IMR-90 (cell line): Measurements from ENCODE around the gene CAPN10. TPM values are rescaled to one million over a fixed set of nuclear protein-coding genes. Genes with fewer than 3 reads are reported as not detected.

Experiments used
- ATAC-seq: fragments of 200-7000 bp; cut with Tn5 transposase; 2 replicates; pipeline ENCODE4 v1.9.1; 2020; ENCODE audit warnings: low read depth, mild to moderate bottlenecking, moderate library complexity
- BruUV-seq: library from RNA; stranded (reverse); fragments of 400-500 nt; replicated peaks from 2 replicates; lab custom pipeline; 2021; lab: Mats Ljungman, UMichigan
- CTCF ChIA-PET: fragments of 300-600 bp; formaldehyde crosslinking; extraction: SDS; loops from one replicate; lab custom pipeline; 2021; ENCODE audit warnings: antibody characterized with exemption; lab: Yijun Ruan, JAX
- POLR2A ChIA-PET: fragments of 300-600 bp; sonication (Branson Sonifier 250); formaldehyde crosslinking; loops from one replicate; lab custom pipeline; 2022; ENCODE audit warnings: antibody characterized with exemption; ENCODE audit not compliant: unreplicated experiment; lab: Charles Lee
- DNase-seq: peaks from one replicate; pipeline ENCODE4 v3.0.0; 2013
- H2AFZ ChIP-seq: replicated peaks from 2 replicates; pipeline ENCODE3; 2013; ENCODE audit warnings: low read length, mild to moderate bottlenecking; ENCODE audit not compliant: poor library complexity
- H2AK5ac ChIP-seq: 2 replicates; pipeline ENCODE4 v1.6.1; 2013; ENCODE audit warnings: low read depth, low read length, inconsistent platforms
- H2AK9ac ChIP-seq: replicated peaks from 2 replicates; pipeline ENCODE3; 2013; ENCODE audit warnings: mild to moderate bottlenecking, low read depth, low read length, moderate library complexity; ENCODE audit not compliant: poor library complexity
- H2BK120ac ChIP-seq: 2 replicates; pipeline ENCODE4 v1.6.1; 2013; ENCODE audit warnings: low read depth, low read length, inconsistent platforms
- H2BK15ac ChIP-seq: 3 replicates; pipeline ENCODE4 v1.6.1; 2013; ENCODE audit warnings: low read depth, low read length, inconsistent platforms
- H2BK20ac ChIP-seq: 2 replicates; pipeline ENCODE4 v1.6.1; 2013; ENCODE audit warnings: low read depth, mild to moderate bottlenecking, inconsistent platforms, low read length, moderate library complexity
- H2BK5ac ChIP-seq: 2 replicates; pipeline ENCODE4 v1.6.1; 2013; ENCODE audit warnings: mild to moderate bottlenecking, low read depth, low read length, inconsistent platforms; ENCODE audit not compliant: poor library complexity, severe bottlenecking
- H3K14ac ChIP-seq: replicated peaks from 2 replicates; pipeline ENCODE4 v1.6.1; 2013; ENCODE audit warnings: low read depth, low read length, inconsistent platforms
- H3K18ac ChIP-seq: 2 replicates; pipeline ENCODE4 v1.6.1; 2013; ENCODE audit warnings: low read depth, low read length, control low read depth
- H3K23ac ChIP-seq: 2 replicates; pipeline ENCODE4 v1.6.1; 2013; ENCODE audit warnings: low read depth, low read length, inconsistent platforms
- H3K27ac ChIP-seq: 2 replicates; pipeline ENCODE4 v1.5.1; 2013; ENCODE audit warnings: mild to moderate bottlenecking, control low read depth, low read length; ENCODE audit not compliant: insufficient read depth
- H3K27me3 ChIP-seq: 2 replicates; pipeline ENCODE4 v1.6.1; 2013; ENCODE audit warnings: low read length; ENCODE audit not compliant: control insufficient read depth, insufficient read depth
- H3K36me3 ChIP-seq: 2 replicates; pipeline ENCODE4 v1.6.1; 2013; ENCODE audit warnings: low read length, mixed read lengths; ENCODE audit not compliant: control insufficient read depth, insufficient read depth
- H3K4ac ChIP-seq: 2 replicates; pipeline ENCODE4 v1.6.1; 2013; ENCODE audit warnings: low read depth, low read length, inconsistent platforms
- H3K4me1 ChIP-seq: 2 replicates; pipeline ENCODE4 v1.6.1; 2013; ENCODE audit warnings: low read length, mixed read lengths; ENCODE audit not compliant: control insufficient read depth, insufficient read depth
- H3K4me2 ChIP-seq: 2 replicates; pipeline ENCODE4 v1.6.1; 2013; ENCODE audit warnings: low read depth, mild to moderate bottlenecking, control low read depth, low read length, moderate library complexity
- H3K4me3 ChIP-seq: 2 replicates; pipeline ENCODE4 v1.5.1; 2013; ENCODE audit warnings: low read depth, mild to moderate bottlenecking, control low read depth, low read length, moderate library complexity; ENCODE audit not compliant: insufficient read depth
- H3K56ac ChIP-seq: 2 replicates; pipeline ENCODE4 v1.6.1; 2013; ENCODE audit warnings: low read length, inconsistent platforms; ENCODE audit not compliant: insufficient read depth; ENCODE audit errors: extremely low read depth
- H3K79me1 ChIP-seq, 2 experiments: 2 replicates each; pipeline ENCODE4 v1.6.1; 2013; ENCODE audit warnings: low read length in 2 of 2, inconsistent platforms in 1 of 2, low read depth in 1 of 2
- H3K9ac ChIP-seq: 2 replicates; pipeline ENCODE4 v1.6.1; 2013; ENCODE audit warnings: low read depth, low read length, control low read depth
- H3K9me1 ChIP-seq: 2 replicates; pipeline ENCODE4 v1.6.1; 2013; ENCODE audit warnings: low read length, inconsistent platforms; ENCODE audit not compliant: insufficient read depth
- H3K9me3 ChIP-seq: 2 replicates; pipeline ENCODE4 v1.6.1; 2013; ENCODE audit warnings: low read length; ENCODE audit not compliant: control insufficient read depth, insufficient read depth
- H4K20me1 ChIP-seq: 2 replicates; pipeline ENCODE4 v1.6.1; 2013; ENCODE audit warnings: low read length, inconsistent platforms; ENCODE audit not compliant: insufficient read depth
- H4K5ac ChIP-seq: 2 replicates; pipeline ENCODE4 v1.6.1; 2013; ENCODE audit warnings: mild to moderate bottlenecking, low read depth, low read length, control low read depth
- H4K8ac ChIP-seq, 2 experiments: 2 replicates each; pipeline ENCODE4 v1.6.1; 2013; ENCODE audit warnings: low read depth in 2 of 2, low read length in 2 of 2, control low read depth in 1 of 2, inconsistent platforms in 1 of 2
- H4K91ac ChIP-seq: 2 replicates; pipeline ENCODE4 v1.6.1; 2013; ENCODE audit warnings: low read depth, low read length, inconsistent platforms; ENCODE audit not compliant: insufficient read depth
- BHLHE40 ChIP-seq: fragments of 150-350 bp; IDR thresholded peaks from 2 replicates; pipeline ENCODE4 v1.6.1; 2016; ENCODE audit warnings: mild to moderate bottlenecking, low read depth, low read length
- CEBPB ChIP-seq: IDR thresholded peaks from 2 replicates; pipeline ENCODE4 v1.6.1; 2012; ENCODE audit warnings: low read depth, low read length, improper control_type of control experiment
- CHD1 ChIP-seq: IDR thresholded peaks from 2 replicates; pipeline ENCODE4 v1.6.1; 2012; ENCODE audit warnings: low read depth, low read length, improper control_type of control experiment
- FOS ChIP-seq: fragments of 150-350 bp; IDR thresholded peaks from 2 replicates; pipeline ENCODE4 v1.6.1; 2016; ENCODE audit warnings: low read depth, low read length
- MAFK ChIP-seq: IDR thresholded peaks from 2 replicates; pipeline ENCODE4 v1.6.1; 2012; ENCODE audit warnings: low read depth, low read length, improper control_type of control experiment
- MAZ ChIP-seq: IDR thresholded peaks from 2 replicates; pipeline ENCODE4 v1.6.1; 2012; ENCODE audit warnings: low read depth, mild to moderate bottlenecking, low read length, improper control_type of control experiment, moderate library complexity, borderline replicate concordance
- MXI1 ChIP-seq: IDR thresholded peaks from 2 replicates; pipeline ENCODE4 v1.6.1; 2012; ENCODE audit warnings: low read depth, mild to moderate bottlenecking, low read length, moderate library complexity, borderline replicate concordance
- POLR2A ChIP-seq: IDR thresholded peaks from 2 replicates; pipeline ENCODE4 v1.6.1; 2012; ENCODE audit warnings: mild to moderate bottlenecking, low read depth, low read length
- RAD21 ChIP-seq: IDR thresholded peaks from 2 replicates; pipeline ENCODE4 v1.6.1; 2012; ENCODE audit warnings: low read length, improper control_type of control experiment
- RCOR1 ChIP-seq: IDR thresholded peaks from 2 replicates; pipeline ENCODE4 v1.6.1; 2012; ENCODE audit warnings: mild to moderate bottlenecking, low read length, improper control_type of control experiment; ENCODE audit not compliant: insufficient replicate concordance
- RFX5 ChIP-seq: IDR thresholded peaks from 2 replicates; pipeline ENCODE4 v1.8.0; 2012; ENCODE audit warnings: low read depth, mild to moderate bottlenecking, low read length, moderate library complexity
- SMC3 ChIP-seq: fragments of 150-350 bp; IDR thresholded peaks from 2 replicates; pipeline ENCODE4 v1.6.1; 2016; ENCODE audit warnings: low read depth, mild to moderate bottlenecking, antibody characterized with exemption, low read length, moderate library complexity
- WGBS, 2 experiments: methylation state at CpG; one replicate each; pipeline versions ENCODE4 v1.1.5 to v1.1.7; 2013; ENCODE audit warnings: missing lambda C conversion rate in 2 of 2; ENCODE audit not compliant: insufficient read length in 1 of 2; ENCODE audit errors: extremely low coverage in 2 of 2; 5-methylcytosine and 5-hydroxymethylcytosine counted together
- dilution Hi-C: fragments of 300-500 bp; cut with HindIII; formaldehyde crosslinking; loops from one replicate; pipeline ENCODE4 v1.14.3; 2018; ENCODE audit warnings: low sequenced_read_pairs; ENCODE audit not compliant: unreplicated experiment
- in situ Hi-C: fragments of 300-500 bp; cut with MboI; formaldehyde crosslinking; loops from 3 replicates; pipeline ENCODE4 v1.14.3; 2019; ENCODE audit warnings: low sequenced_read_pairs, inconsistent platforms, mixed read lengths
- intact Hi-C: fragments of 100-400 bp; cut with micrococcal nuclease; formaldehyde crosslinking; loops from 2 replicates; pipeline ENCODE4 v1.10.0; 2022
- polyA plus RNA-seq, 3 experiments: library from polyadenylated mRNA; depleted of rRNA; stranded (reverse); fragments of >200 nt; gene quantifications; 2 replicates each; pipeline ENCODE4 v1.2.3, GENCODE V29; 2012; ENCODE audit warnings: low replicate concordance in 1 of 3
- total RNA-seq: library from RNA; depleted of rRNA; stranded (reverse); fragments of >200 nt; gene quantifications from 2 replicates; pipeline ENCODE4 v1.2.3, GENCODE V29; 2012
- TF ChIP-seq, protein P1 (sequence below): conservative IDR thresholded peaks from 2 replicates; pipeline ENCODE4 v1.5.1; 2012; ENCODE audit warnings: mild to moderate bottlenecking, low read depth, low read length, improper control_type of control experiment
- TF ChIP-seq, protein P2 (sequence below): fragments of 150-350 bp; IDR thresholded peaks from 2 replicates; pipeline ENCODE4 v1.6.1; 2016; ENCODE audit warnings: low read depth, mild to moderate bottlenecking, low read length, moderate library complexity, borderline replicate concordance
- TF ChIP-seq, protein P3 (sequence below): fragments of 150-350 bp; IDR thresholded peaks from 2 replicates; pipeline ENCODE4 v1.6.1; 2017; ENCODE audit warnings: mild to moderate bottlenecking, antibody characterized with exemption, low read length, low read depth

The CAPN10 gene
- total and polyA plus RNA-seq, 2 of the 4 experiments (the other 2 are of a cell fraction), result 6.3 to 20.9 TPM

DNA sequence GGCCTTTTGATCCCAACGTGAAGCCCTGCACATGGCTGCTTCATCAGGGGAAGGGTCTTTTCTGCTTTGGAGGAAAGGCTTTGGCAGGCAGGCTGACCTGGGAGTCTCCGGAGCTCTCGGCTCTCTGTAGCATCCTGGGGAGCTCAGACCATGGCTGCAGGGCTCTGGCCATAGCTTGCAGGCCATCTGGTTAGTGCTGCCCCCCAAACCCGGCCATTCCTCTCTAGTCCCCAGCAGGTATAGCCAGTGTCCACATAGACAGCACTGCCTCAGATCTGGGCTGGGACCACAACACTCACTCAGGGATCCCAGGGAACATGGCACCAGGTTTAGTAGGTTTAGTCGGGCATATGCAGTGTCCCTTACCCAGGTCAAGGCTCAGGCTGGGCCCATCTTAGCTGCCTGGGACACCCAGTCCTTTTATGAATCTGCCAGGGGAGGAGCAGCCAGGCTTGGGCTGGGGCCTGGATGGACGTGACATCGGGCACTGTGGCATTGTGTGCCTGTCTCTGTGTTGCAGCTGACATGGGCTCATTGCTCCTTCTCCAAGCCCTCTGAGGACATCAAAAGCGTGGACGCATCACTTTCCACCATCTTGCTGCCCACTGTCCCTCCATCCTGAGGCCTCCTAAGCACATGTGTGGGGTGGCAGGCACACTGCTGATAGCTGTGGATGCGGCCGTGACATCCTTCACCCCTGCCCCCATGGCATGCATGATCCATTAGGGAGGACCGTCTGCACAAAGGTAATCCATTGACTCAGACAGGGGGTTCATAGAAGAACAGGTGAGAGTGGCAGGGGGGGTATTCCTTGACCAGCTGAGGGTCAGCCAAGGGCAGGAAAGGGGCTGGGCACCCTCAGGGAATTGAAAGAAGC, 19.6 kb downstream of the CAPN10 start:
- DNase-seq (no peak), ATAC-seq (no peak)
- Histone ChIP-seq H4K20me1 (no peaks in the 10 kb centered on the region), H3K23ac (no peak overlapping the region), H3K14ac (no peak overlapping the region), H4K5ac (no peak overlapping the region), H3K79me1 (no peaks in the 10 kb centered on the region), H2BK15ac (no peak overlapping the region), H2AK5ac (no peak overlapping the region), H3K56ac (no peak overlapping the region), H3K9me1 (no peaks in the 10 kb centered on the region; the same call in 1 of the 2 replicates), H3K9ac (no peak overlapping the region), H3K4ac (no peak overlapping the region), H3K4me3 (no peak overlapping the region), H3K4me2 (no peak overlapping the region), H3K4me1 (no peaks in the 10 kb centered on the region), H4K91ac (no peak overlapping the region), H3K18ac (no peak overlapping the region), H4K8ac (no peak overlapping the region), H2BK120ac (no peak overlapping the region), H3K9me3 (no peaks in the 10 kb centered on the region), H2BK5ac (no peak overlapping the region), H2AK9ac (no peak overlapping the region), H2AFZ (no peak overlapping the region), H3K27ac (no peak overlapping the region), H3K36me3 (peaks cover 1% of the 10 kb centered on the region; the same call in 1 of the 2 replicates), H2BK20ac (no peak overlapping the region), H3K27me3 (no peaks in the 10 kb centered on the region)
- in situ Hi-C loops, result no loop called here
- BruUV-seq, result no TSS peak
- POLR2A ChIA-PET, result no interaction called here
- WGBS, 2 experiments, result 93% methylated on average over 4 of the region's 12 CpGs; no CpG with 5 or more reads in 1 of the 2 experiments
- intact Hi-C loops, result no loop called here
- CTCF ChIA-PET, result no interaction called here
- dilution Hi-C loops, result no loop called here
- TF ChIP-seq, protein P1, sequence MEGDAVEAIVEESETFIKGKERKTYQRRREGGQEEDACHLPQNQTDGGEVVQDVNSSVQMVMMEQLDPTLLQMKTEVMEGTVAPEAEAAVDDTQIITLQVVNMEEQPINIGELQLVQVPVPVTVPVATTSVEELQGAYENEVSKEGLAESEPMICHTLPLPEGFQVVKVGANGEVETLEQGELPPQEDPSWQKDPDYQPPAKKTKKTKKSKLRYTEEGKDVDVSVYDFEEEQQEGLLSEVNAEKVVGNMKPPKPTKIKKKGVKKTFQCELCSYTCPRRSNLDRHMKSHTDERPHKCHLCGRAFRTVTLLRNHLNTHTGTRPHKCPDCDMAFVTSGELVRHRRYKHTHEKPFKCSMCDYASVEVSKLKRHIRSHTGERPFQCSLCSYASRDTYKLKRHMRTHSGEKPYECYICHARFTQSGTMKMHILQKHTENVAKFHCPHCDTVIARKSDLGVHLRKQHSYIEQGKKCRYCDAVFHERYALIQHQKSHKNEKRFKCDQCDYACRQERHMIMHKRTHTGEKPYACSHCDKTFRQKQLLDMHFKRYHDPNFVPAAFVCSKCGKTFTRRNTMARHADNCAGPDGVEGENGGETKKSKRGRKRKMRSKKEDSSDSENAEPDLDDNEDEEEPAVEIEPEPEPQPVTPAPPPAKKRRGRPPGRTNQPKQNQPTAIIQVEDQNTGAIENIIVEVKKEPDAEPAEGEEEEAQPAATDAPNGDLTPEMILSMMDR, result no peak
- TF ChIP-seq, protein P2, sequence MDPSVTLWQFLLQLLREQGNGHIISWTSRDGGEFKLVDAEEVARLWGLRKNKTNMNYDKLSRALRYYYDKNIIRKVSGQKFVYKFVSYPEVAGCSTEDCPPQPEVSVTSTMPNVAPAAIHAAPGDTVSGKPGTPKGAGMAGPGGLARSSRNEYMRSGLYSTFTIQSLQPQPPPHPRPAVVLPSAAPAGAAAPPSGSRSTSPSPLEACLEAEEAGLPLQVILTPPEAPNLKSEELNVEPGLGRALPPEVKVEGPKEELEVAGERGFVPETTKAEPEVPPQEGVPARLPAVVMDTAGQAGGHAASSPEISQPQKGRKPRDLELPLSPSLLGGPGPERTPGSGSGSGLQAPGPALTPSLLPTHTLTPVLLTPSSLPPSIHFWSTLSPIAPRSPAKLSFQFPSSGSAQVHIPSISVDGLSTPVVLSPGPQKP, result no peak
- no peak for TF ChIP-seq FOS
- TF ChIP-seq, protein P3, sequence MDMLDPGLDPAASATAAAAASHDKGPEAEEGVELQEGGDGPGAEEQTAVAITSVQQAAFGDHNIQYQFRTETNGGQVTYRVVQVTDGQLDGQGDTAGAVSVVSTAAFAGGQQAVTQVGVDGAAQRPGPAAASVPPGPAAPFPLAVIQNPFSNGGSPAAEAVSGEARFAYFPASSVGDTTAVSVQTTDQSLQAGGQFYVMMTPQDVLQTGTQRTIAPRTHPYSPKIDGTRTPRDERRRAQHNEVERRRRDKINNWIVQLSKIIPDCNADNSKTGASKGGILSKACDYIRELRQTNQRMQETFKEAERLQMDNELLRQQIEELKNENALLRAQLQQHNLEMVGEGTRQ, result no peak
- no peak for TF ChIP-seq RAD21
- TF ChIP-seq MAZ, result no peak
- TF ChIP-seq CHD1, result no peak
- TF ChIP-seq RFX5, result no peak
- no peak for TF ChIP-seq MXI1
- TF ChIP-seq MAFK, result no peak
- no peak for TF ChIP-seq CEBPB
- TF ChIP-seq POLR2A, result no peak
- no peak for TF ChIP-seq SMC3
- no peak for TF ChIP-seq RCOR1
- TF ChIP-seq BHLHE40, result no peak
